GM19397 (cell line): ENCODE results near the gene HS6ST2.

ENCODE experiments used
- ATAC-seq: cut with Tn5 transposase; IDR thresholded peaks from one replicate; pipeline ENCODE4 v1.9.1; 2021; ENCODE audit warnings: mild to moderate bottlenecking, moderate library complexity; ENCODE audit not compliant: unreplicated experiment

The HS6ST2 gene

GRCh38 chrX:132624466-132624865, 334.0 kb downstream of the HS6ST2 start:
- ATAC-seq = no peak

GRCh38 chrX:132623942-132624341, 334.5 kb downstream of the HS6ST2 start:
- no peak for ATAC-seq

GRCh38 chrX:132623300-132623699, 335.1 kb downstream of the HS6ST2 start:
- ATAC-seq = no peak

- ATAC-seq = no peak
These were observed 336.3 kb downstream of the HS6ST2 start for GRCh38 chrX:132622130-132622529.

- no peak for ATAC-seq
These were observed 339.6 kb downstream of the HS6ST2 start for GRCh38 chrX:132618810-132619209.

GRCh38 chrX:132615391-132616131, 342.9 kb downstream of the HS6ST2 start:
- no peak for ATAC-seq

- ATAC-seq = no peak
These were observed 344.1 kb downstream of the HS6ST2 start for GRCh38 chrX:132614297-132614696.

GRCh38 chrX:132613801-132614200, 344.6 kb downstream of the HS6ST2 start:
- no peak for ATAC-seq

GRCh38 chrX:132612821-132613564, 345.4 kb downstream of the HS6ST2 start:
- no peak for ATAC-seq

- ATAC-seq = no peak
These were observed 347.9 kb downstream of the HS6ST2 start for GRCh38 chrX:132610536-132610935.

- no peak for ATAC-seq
These were observed 349.0 kb downstream of the HS6ST2 start for GRCh38 chrX:132609362-132609848.

- ATAC-seq = no peak
These were observed 354.6 kb downstream of the HS6ST2 start for GRCh38 chrX:132603700-132604286.

GRCh38 chrX:132602701-132603100, 355.7 kb downstream of the HS6ST2 start:
- no peak for ATAC-seq

GRCh38 chrX:132594999-132595398, 363.4 kb downstream of the HS6ST2 start:
- ATAC-seq = no peak

GRCh38 chrX:132594129-132594528, 364.3 kb downstream of the HS6ST2 start:
- no peak for ATAC-seq

GRCh38 chrX:132592880-132593279, 365.5 kb downstream of the HS6ST2 start:
- ATAC-seq = no peak

- no peak for ATAC-seq
These were observed 366.6 kb downstream of the HS6ST2 start for GRCh38 chrX:132591719-132592275.

GRCh38 chrX:132590350-132591026, 367.9 kb downstream of the HS6ST2 start:
- no peak for ATAC-seq

- ATAC-seq = no peak
These were observed 373.5 kb downstream of the HS6ST2 start for GRCh38 chrX:132584936-132585335.

GRCh38 chrX:132576939-132577338, 381.5 kb downstream of the HS6ST2 start:
- ATAC-seq = no peak
